Epithelial cell of esophagus (primary cell): ENCODE results near the gene TGFB2.

Experiments used
- DNase-seq: peaks from one replicate; pipeline ENCODE4 v3.0.0; 2010; ENCODE audit warnings: low read depth
- H3K4me3 ChIP-seq: 2 replicates; pipeline ENCODE4 v1.5.1; 2011; ENCODE audit warnings: mild to moderate bottlenecking, low read length, control low read depth
- TF ChIP-seq, protein P1 (sequence below): IDR thresholded peaks from 2 replicates; pipeline ENCODE4 v1.5.1; 2011; ENCODE audit warnings: low read depth, mild to moderate bottlenecking, low read length, control low read depth, inconsistent platforms; ENCODE audit not compliant: insufficient read depth; ENCODE audit errors: missing control alignments

The TGFB2 gene

DNA sequence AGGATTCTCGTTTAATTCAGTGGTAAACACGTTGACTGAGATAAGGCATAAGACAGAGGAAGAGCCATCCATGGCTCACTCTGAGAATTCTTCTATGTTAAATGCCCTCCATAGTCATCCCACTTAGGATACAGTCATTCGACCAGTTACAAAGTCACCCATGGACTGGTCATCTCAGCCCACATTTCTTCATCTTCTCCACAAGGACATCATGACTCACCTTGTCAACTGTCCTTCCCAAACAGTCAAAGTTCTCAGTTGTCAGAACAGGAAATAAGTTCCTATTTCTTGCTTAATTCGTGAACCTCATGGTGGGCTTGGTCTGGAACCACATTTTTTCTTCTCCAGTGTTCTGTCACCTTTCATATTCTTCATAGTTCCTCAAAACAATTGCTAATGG lies 133.2 kb downstream of the TGFB2 start:
- no peak overlapping the region for H3K4me3 ChIP-seq
- TF ChIP-seq, protein P1, sequence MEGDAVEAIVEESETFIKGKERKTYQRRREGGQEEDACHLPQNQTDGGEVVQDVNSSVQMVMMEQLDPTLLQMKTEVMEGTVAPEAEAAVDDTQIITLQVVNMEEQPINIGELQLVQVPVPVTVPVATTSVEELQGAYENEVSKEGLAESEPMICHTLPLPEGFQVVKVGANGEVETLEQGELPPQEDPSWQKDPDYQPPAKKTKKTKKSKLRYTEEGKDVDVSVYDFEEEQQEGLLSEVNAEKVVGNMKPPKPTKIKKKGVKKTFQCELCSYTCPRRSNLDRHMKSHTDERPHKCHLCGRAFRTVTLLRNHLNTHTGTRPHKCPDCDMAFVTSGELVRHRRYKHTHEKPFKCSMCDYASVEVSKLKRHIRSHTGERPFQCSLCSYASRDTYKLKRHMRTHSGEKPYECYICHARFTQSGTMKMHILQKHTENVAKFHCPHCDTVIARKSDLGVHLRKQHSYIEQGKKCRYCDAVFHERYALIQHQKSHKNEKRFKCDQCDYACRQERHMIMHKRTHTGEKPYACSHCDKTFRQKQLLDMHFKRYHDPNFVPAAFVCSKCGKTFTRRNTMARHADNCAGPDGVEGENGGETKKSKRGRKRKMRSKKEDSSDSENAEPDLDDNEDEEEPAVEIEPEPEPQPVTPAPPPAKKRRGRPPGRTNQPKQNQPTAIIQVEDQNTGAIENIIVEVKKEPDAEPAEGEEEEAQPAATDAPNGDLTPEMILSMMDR, result no peak
- DNase-seq, result peak; percentile 35

DNA sequence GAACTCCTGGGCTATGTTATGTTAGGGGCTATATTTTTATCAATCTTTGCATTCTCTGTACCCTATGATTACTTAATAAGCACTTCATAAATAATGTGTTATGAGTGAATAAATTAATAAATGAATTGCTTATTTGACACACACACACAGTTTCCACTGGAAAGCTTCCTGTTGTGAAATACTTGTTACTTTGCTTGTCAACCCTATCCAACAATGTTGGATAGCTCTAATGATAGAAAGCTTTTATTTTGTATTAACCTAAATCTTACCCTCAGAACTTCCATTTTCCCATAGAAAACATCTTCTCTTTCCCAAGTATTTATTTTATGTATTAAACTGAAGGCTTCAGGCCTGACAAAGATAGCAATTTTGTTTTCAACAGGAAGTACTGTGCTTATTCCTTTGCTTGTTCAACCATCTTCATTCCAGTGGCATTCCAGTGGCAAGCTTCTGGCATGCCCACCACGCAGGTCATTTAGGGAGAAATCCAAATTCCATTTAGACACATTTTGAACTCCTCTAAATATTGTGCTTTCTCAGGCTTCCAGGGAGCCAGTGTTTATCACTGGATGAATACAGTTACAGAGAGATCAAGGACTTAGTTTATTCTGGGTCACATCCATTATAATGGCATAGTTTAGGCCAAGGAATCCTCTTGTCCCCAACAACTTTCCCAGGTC lies 134.4 kb downstream of the TGFB2 start:
- TF ChIP-seq, protein P1, result no peak
- no peak overlapping the region for H3K4me3 ChIP-seq
- DNase-seq, result peak; percentile 35

DNA sequence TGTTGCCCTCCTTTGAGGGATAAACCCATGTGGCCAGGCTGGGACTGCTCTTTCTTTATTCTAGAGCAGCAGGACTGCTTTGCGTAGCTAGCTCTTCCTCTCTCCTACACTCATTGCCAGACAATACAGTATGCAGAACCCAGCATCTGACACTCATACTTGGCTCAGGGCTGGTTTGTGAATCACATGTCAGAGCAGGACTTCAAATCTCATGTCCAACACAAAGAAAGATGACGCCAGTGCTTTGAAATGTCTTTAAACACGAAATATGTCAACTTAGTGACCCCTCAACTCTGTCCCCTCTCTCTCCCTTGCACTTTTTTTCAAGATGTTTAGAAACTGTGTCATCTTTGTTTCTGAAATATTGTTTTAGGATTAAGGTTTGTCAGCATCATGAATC lies 135.0 kb downstream of the TGFB2 start:
- no peak overlapping the region for H3K4me3 ChIP-seq
- DNase-seq, result peak; percentile 94
- TF ChIP-seq, protein P1, result no peak

DNA sequence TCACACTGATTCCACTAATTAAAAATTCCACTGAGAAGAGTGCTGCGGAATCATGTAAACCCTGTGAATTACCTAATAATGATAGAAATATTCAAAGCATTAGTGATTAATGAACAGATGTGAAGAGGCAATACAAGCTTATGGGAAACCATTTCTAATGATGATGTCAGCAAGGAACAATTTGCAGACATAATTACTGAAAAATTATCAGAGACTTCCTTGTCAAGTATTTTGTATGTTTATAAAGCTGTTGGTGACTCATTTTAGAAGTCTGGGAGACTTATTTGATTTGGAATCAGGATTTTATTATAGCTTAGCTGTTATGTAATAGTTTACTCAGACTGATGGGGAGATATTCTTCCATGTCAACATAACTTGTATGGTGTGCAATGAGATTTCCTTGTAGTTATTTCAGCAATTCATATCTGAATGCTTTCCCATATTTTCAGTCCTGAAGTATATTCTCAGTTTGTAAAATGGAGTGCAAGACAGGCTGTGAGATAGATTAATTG lies 135.5 kb downstream of the TGFB2 start:
- TF ChIP-seq, protein P1, result no peak
- DNase-seq, result peak; percentile 90
- no peak overlapping the region for H3K4me3 ChIP-seq

DNA sequence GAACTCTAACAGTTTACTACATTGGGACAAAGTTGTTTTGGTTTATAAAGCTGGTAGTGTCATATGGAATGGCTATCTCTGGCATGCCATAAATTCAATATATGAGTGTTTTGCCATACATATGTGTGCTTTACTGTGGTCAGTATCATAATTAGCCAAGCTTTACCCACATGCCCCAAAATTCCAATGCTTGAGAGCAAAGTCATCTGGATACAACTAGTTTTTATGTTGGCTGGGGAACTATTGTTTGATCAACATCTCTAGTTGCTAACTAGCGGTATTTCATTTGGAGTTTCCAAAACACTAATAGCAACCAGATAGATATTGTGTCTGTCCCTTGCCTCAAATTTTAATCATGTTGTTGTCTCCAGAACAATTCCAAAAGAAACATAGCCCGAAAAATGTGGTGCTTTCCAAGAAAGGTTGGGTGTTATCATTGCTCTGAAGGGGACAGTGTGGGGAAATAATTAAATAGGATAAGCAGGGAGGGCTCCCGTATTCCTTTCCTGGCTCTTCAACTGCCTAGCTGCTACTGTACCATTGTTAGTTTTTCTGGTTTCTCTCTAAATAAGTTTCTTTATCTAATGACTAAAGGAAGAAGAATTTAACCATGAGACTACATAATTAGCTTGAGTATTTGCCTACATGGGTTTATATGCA lies 136.1 kb downstream of the TGFB2 start:
- TF ChIP-seq, protein P1, result no peak
- H3K4me3 ChIP-seq, result no peak overlapping the region
- no peak for DNase-seq

DNA sequence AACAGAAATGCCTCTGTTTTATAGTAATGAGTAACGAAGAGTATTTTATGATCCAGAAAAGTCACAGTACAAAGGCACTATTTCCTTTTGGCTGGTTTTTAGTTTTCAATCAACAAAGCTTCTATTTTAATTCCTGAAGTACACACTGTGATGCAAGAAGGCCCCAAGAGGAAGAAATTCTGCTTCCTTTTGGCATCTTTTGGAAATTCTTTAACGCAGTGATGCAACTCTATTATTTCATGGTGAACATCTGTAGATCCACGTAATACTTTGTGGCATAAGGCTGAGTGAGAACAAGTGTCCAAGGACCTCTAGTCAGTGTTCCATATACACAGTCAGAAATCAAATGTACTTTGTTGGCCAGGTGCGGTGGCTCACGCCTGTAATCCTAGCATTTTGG lies 137.5 kb downstream of the TGFB2 start:
- H3K4me3 ChIP-seq, result no peak overlapping the region
- TF ChIP-seq, protein P1, result no peak
- DNase-seq, result no peak
